HG02943 (cell line): ENCODE data around the gene MTERF1.

Source experiments
- ATAC-seq: cut with Tn5 transposase; IDR thresholded peaks from one replicate; pipeline ENCODE4 v1.9.1; 2021; ENCODE audit warnings: mild to moderate bottlenecking, low read depth, moderate library complexity; ENCODE audit not compliant: unreplicated experiment

Gene MTERF1

GRCh38 chr7:91835826-91836368 is 44.6 kb downstream of the MTERF1 start:
- no peak for ATAC-seq

DNA sequence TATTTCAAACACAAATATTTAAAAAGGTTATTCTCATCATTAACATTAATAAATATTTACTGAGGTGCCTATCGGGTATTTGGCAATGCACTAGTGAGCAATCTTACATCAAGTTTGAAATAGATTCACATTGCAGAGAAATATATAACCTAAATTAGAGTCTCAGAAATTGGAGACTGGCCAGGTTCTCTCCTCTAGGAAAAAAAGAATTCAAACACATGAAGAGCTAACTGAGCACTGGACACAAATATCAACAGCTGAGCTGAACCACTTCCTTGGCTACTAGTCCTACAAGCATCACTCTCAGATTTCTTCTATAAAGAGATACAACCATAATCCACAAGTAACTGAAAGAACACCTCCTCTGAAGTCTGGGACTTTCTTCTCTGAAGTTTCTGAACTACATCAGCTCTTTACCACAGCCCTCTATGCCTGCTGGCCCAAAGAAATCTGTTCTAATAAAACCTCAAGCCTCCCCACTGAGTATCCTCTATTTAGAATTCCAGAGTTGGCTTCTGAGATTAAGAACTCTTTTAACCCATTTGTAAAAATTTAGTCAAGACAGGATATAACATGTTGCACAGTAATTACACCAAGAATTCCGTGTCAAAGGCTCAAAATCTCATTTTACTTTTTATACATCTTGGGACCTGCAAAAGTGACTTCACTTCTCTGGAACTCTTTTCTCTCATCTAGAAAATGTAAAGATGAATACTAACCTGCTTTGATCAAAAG is 45.2 kb downstream of the MTERF1 start:
- no peak for ATAC-seq

DNA sequence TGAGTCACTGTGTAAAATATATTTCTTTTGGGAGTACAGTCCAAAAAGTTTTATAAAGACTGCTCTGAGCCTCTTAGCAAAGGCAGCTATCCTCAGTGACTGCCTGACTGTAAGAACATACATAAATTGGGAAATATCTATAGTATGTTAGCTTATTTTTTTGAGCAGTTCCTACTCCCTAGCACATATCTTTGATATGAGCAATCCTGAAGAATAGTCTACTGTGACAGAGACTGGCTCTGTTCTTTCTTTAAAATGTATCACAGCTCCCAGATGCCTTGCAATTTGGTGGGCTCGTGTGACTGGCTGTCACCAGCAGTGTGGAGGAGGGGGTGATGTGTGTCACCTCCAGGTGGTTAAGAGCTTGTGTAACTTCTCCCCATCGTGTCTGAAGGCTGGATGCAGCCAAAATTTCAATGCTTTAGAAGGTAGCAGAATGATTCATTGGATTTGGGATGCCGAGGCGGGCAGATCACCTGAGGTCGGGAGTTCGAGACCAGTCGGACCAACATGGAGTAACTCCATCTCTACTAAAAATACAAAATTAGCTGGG is 47.9 kb downstream of the MTERF1 start:
- no peak for ATAC-seq

DNA sequence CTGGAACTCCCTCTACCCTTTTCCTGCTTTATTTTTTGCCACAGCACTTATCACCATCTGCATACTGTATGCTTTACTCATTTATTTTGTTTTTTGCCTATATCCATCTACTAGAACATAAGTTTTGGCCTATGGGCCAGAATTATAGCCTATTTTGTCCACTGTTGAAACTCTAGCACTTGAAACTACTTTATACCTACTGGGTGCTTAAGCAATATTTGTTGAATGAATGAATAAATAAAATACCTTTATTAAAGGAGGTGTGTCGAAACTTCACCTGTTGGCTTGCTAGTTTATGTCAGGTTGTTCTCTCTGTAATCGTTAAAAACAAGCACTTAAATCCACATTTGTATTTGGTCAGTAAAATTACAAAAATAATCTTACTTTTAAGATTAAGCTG is 53.3 kb downstream of the MTERF1 start:
- no peak for ATAC-seq

GRCh38 chr7:91826377-91826776 is 54.1 kb downstream of the MTERF1 start:
- ATAC-seq, result no peak

- ATAC-seq, result no peak
Observed at GRCh38 chr7:91824201-91824600, 56.3 kb downstream of the MTERF1 start.
